Astrocyte (in vitro differentiated cells and primary cell): ENCODE data around the gene SRGAP2B.
"Not testable (repeated sequence)": the region's sequence is repeated elsewhere in the genome, so short reads cannot be mapped to it uniquely, and the experiment has no call there.

Source experiments
- CTCF ChIP-seq: IDR thresholded peaks from 2 replicates; pipeline ENCODE4 v1.5.1; 2011; ENCODE audit warnings: low read depth, mild to moderate bottlenecking, inconsistent platforms, low read length, moderate library complexity; ENCODE audit not compliant: insufficient read depth
- EZH2 ChIP-seq: IDR thresholded peaks from 2 replicates; pipeline ENCODE4 v1.6.1; 2012; ENCODE audit warnings: mild to moderate bottlenecking, low read length, inconsistent platforms; ENCODE audit not compliant: insufficient read depth

- TF ChIP-seq CTCF, EZH2: not testable (repeated sequence)
These were observed 109.5 kb downstream of the SRGAP2B start for GRCh38 chr1:144985550-144986170.
